Amygdala (tissue), 56 donors: ENCODE measurements around the gene FRRS1.

Source experiments
- DNase-seq, 56 donors: peaks; one replicate each; lab custom pipeline; 2025; lab: John Stamatoyannopoulos, UW

FRRS1 gene

GRCh38 chr1:99681583-99681982 lies 84.9 kb downstream of the FRRS1 start:
- no peak for DNase-seq

- DNase-seq, result peak in 1 of 56 donors; percentile 15
Measured at GRCh38 chr1:99680270-99680669, 86.2 kb downstream of the FRRS1 start.

DNA sequence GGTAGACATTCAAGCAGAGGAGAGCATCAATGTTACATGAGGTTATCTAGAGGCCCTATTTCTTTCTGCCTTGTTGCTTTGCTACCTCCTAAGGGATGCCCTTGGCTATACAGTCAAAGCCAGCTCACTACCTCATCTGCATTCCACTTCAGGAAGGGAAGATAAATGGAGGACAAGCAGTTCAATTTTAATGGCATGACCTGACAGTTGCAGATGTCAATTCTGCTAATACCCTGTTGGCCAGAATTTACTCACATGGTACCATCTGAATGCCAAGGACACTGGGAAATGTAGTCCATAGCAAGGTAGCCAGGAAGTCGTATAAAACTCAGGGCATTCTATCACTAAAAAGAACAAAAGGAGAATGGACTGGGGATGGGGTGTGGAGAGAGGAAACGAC lies 89.0 kb downstream of the FRRS1 start:
- no peak for DNase-seq

- no peak for DNase-seq
Measured at GRCh38 chr1:99676876-99677275, 89.6 kb downstream of the FRRS1 start.

GRCh38 chr1:99675994-99676393 lies 90.4 kb downstream of the FRRS1 start:
- no peak for DNase-seq

- no peak for DNase-seq
Measured at GRCh38 chr1:99675292-99675691, 91.1 kb downstream of the FRRS1 start.

- DNase-seq, result no peak
Measured at GRCh38 chr1:99674115-99675064, 92.0 kb downstream of the FRRS1 start.

- no peak for DNase-seq
Measured at GRCh38 chr1:99673315-99673714, 93.1 kb downstream of the FRRS1 start.

GRCh38 chr1:99672530-99673213 lies 93.8 kb downstream of the FRRS1 start:
- DNase-seq, result no peak

DNA sequence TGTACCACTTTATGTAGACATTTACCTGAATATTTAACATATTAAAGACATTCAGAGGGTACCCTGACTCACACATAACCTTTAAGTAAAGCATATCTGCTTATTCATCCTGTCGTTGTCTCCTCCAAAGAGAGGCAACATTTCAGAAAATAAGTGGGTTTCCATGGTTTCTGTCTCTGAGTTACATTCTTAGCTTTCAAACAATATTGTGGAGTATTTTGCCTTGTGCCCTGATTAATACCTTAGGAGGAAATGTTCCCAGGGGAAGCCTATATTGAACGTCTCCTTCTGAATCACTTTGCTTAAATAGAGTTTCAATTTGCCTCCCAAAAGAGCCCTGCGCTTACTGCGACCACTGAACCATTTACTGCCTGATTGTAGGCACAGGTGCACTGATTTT lies 94.4 kb downstream of the FRRS1 start:
- no peak for DNase-seq

DNA sequence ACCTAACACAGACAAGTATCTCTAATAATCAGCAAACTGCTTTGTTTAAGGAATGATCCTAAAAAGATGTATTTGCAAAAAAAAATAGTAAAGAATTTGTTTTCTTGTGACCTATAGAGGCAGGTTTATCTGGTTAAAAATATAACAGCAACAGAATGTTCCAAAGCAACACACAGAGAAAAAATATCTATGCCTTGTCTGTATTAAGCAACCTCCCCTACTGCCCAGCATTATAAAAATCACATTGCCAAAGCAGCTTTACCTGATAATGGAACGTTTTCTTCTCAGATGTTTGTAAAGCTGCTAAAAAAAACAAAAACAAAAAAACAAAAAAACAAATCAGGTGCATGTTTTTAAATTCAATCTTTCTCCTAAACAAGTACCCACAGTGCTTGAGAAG lies 95.9 kb downstream of the FRRS1 start:
- no peak for DNase-seq

DNA sequence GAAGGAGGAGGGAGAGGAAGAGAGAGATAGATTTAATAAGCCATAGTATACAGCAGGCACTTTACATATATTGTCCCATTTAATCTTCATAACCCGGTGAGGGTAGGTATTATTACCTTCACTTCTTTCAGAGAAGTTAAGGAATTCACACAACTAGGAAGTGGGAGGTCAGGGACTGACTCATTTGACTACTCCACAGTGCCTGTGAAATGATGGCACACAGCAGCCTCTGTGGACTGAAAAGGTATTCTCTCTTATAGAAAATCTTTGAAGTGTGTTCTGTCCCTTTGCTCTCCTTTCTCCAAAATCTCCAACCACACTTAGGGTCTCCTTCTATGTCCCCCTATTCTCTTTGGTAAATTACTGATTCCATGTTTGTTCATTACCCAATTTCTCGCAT lies 96.6 kb downstream of the FRRS1 start:
- DNase-seq, result no peak

- DNase-seq, result no peak
Measured at GRCh38 chr1:99669376-99669775, 97.1 kb downstream of the FRRS1 start.

DNA sequence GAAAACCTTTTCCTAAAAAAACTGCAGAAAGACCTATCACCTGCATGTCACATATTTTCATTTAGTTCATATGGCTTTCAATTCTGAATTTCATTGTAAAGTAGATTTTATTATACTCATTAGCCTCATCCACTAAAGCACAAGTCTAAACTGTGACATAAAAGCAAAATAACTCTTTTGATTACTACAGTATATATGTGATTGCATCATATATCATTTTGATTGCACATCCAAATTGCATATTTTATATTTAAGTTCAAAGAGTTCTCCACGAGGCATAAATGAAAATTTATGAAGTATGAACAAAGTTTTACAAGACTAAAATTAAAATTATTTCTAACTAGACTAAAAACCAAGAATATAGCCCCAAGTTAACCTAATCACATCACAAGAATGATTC lies 101.2 kb downstream of the FRRS1 start:
- no peak for DNase-seq

- DNase-seq, result no peak
Measured at GRCh38 chr1:99663501-99663900, 102.9 kb downstream of the FRRS1 start.

- DNase-seq, result peak in 2 of 56 donors; percentile 18 to 23
Measured at GRCh38 chr1:99662539-99663080, 103.8 kb downstream of the FRRS1 start.

- DNase-seq, result no peak
Measured at GRCh38 chr1:99661780-99662179, 104.7 kb downstream of the FRRS1 start.

DNA sequence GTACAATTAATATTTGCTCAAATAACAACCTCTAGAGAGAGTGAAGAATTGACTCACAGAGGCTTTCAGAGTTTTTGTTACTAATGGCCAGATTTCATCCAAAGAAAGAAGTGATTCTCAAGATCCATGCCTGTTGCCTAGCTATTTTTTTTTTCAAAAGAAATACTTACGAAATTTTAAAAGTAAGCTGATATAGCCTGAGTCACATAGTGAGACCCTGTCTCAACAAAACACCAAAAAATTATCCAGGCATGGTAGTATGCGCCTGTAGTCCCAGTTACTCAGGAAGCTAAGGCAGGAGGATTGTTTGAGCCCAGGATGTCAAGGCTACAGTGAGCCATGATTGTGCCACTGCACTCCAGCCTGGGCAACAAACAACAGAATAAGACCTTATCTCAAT lies 105.9 kb downstream of the FRRS1 start:
- DNase-seq, result no peak

DNA sequence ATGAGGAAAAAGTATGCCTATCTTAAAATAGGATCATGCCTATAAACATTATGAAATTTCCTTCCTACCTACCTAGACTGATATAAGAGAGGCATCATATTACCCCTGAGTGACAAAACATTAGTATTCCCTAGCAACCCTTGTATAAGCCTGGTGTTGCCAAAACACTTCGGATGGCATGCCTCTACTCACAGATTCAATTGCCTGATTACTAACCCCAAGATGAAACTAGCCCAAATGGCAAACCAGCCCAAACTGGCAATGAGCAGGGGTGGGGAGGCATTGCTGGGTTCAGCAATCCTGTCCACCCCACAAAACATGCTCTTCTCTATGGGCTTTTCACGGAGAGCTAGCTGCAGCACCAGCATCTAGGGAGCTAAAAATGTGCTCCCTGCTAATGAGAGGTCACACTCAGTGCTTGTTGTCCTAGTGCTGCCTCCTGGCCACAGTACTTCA lies 106.7 kb downstream of the FRRS1 start:
- DNase-seq, result no peak
